ENCODE results near the gene TRIM54. TPM values are rescaled to one million over a fixed set of nuclear protein-coding genes. Genes with fewer than 3 reads are reported as not detected.

Gene TRIM54
- total and polyA plus RNA-seq, 4 donors: 0.03 TPM; not detected in 3

DNA sequence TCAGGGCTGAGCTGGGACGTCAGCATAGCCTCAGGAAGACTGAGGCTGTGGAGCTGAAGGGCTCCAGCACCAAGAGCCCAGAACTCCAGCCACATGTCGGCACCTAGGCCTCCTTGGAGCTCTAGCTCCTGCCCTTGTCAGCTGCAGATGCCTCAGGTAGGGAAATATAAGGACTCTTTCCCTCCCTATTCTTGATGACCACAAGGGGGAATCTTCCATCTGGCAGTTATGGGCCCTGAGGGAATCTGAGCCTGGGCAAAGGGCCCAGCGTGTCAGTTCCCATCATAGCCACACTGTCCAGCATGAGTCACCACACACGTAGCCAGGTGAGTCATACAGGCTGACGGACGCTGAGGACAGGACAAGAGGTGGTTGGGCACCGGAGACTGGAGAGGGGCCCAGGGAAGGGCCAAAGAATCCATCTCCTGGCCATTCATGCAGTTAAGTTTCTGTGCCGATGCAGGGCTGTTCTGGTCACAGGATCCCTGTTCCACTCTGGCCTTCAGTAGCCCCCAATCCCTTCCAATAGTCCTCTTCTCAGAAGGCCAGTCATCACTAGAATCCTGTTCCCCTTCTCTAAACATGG, 38.8 kb downstream of the TRIM54 start:
- Histone ChIP-seq H3K27ac (ENCODE audit: low read depth in 1 of 2, low read length in 2 of 2) (peak overlapping the region in 1 of 2 donors; percentile 4), H3K27me3 (ENCODE audit: control insufficient read depth in 4 of 4, insufficient read depth in 4 of 4, low read length in 3 of 4) (no peaks in the 10 kb centered on the region), H3K9ac (ENCODE audit: low read depth in 1 of 2, low read length in 2 of 2) (no peak overlapping the region), H3K36me3 (ENCODE audit: control insufficient read depth in 4 of 4, insufficient read depth in 3 of 4, low read depth in 1 of 4, low read length in 3 of 4) (peaks cover 0 to 4% (median 2%) of the 10 kb centered on the region in 4 donors), H3K9me3 (ENCODE audit: control insufficient read depth in 4 of 4, low read length in 3 of 4) (no peaks in the 10 kb centered on the region), H3K4me3 (ENCODE audit: low read depth in 1 of 3, low read length in 3 of 3) (no peak overlapping the region), H3K4me1 (ENCODE audit: control insufficient read depth in 4 of 4, insufficient read depth in 4 of 4, low read length in 3 of 4) (peaks cover 5 to 22% (median 15%) of the 10 kb centered on the region in 4 donors)
- 49% methylated on average over 8 of the region's 8 CpGs for WGBS
- TF ChIP-seq, protein P1, sequence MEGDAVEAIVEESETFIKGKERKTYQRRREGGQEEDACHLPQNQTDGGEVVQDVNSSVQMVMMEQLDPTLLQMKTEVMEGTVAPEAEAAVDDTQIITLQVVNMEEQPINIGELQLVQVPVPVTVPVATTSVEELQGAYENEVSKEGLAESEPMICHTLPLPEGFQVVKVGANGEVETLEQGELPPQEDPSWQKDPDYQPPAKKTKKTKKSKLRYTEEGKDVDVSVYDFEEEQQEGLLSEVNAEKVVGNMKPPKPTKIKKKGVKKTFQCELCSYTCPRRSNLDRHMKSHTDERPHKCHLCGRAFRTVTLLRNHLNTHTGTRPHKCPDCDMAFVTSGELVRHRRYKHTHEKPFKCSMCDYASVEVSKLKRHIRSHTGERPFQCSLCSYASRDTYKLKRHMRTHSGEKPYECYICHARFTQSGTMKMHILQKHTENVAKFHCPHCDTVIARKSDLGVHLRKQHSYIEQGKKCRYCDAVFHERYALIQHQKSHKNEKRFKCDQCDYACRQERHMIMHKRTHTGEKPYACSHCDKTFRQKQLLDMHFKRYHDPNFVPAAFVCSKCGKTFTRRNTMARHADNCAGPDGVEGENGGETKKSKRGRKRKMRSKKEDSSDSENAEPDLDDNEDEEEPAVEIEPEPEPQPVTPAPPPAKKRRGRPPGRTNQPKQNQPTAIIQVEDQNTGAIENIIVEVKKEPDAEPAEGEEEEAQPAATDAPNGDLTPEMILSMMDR (IDR thresholded peaks at IDR 0.05; ENCODE audit: low read depth, low read length, missing input control): peak; percentile 66
- TF ChIP-seq YY1 (IDR thresholded peaks at IDR 0.05) (peak; percentile 71), RAD21 (IDR thresholded peaks at IDR 0.05) (peak; percentile 81 to 83), JUND (IDR thresholded peaks at IDR 0.05) (peak; percentile 100), FOXA2 (IDR thresholded peaks at IDR 0.05) (peak; percentile 18), RXRA (IDR thresholded peaks at IDR 0.05) (peak in 1 of 2 donors; percentile 65), FOXA1 (IDR thresholded peaks at IDR 0.05) (no peak), EGR1 (IDR thresholded peaks at IDR 0.05; ENCODE audit: low read depth in 2 of 2) (no peak), SP1 (IDR thresholded peaks at IDR 0.05) (peak; percentile 33), GABPA (IDR thresholded peaks at IDR 0.05 in 1 of 2, conservative IDR thresholded peaks at IDR 0.05 in 1 of 2) (peak in 1 of 2 donors; percentile 65), NR2F2 (IDR thresholded peaks at IDR 0.05) (no peak), HNF4A (conservative IDR thresholded peaks at IDR 0.05) (peak; percentile 26 to 67), TAF1 (conservative IDR thresholded peaks at IDR 0.05) (no peak), HNF4G (IDR thresholded peaks at IDR 0.05) (no peak)
- TF ChIP-seq, protein P2, sequence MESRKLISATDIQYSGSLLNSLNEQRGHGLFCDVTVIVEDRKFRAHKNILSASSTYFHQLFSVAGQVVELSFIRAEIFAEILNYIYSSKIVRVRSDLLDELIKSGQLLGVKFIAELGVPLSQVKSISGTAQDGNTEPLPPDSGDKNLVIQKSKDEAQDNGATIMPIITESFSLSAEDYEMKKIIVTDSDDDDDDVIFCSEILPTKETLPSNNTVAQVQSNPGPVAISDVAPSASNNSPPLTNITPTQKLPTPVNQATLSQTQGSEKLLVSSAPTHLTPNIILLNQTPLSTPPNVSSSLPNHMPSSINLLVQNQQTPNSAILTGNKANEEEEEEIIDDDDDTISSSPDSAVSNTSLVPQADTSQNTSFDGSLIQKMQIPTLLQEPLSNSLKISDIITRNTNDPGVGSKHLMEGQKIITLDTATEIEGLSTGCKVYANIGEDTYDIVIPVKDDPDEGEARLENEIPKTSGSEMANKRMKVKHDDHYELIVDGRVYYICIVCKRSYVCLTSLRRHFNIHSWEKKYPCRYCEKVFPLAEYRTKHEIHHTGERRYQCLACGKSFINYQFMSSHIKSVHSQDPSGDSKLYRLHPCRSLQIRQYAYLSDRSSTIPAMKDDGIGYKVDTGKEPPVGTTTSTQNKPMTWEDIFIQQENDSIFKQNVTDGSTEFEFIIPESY (IDR thresholded peaks at IDR 0.05): no peak
- TF ChIP-seq, protein P3, sequence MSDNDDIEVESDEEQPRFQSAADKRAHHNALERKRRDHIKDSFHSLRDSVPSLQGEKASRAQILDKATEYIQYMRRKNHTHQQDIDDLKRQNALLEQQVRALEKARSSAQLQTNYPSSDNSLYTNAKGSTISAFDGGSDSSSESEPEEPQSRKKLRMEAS (IDR thresholded peaks at IDR 0.05): peak; percentile 15
- TF ChIP-seq, protein P4, sequence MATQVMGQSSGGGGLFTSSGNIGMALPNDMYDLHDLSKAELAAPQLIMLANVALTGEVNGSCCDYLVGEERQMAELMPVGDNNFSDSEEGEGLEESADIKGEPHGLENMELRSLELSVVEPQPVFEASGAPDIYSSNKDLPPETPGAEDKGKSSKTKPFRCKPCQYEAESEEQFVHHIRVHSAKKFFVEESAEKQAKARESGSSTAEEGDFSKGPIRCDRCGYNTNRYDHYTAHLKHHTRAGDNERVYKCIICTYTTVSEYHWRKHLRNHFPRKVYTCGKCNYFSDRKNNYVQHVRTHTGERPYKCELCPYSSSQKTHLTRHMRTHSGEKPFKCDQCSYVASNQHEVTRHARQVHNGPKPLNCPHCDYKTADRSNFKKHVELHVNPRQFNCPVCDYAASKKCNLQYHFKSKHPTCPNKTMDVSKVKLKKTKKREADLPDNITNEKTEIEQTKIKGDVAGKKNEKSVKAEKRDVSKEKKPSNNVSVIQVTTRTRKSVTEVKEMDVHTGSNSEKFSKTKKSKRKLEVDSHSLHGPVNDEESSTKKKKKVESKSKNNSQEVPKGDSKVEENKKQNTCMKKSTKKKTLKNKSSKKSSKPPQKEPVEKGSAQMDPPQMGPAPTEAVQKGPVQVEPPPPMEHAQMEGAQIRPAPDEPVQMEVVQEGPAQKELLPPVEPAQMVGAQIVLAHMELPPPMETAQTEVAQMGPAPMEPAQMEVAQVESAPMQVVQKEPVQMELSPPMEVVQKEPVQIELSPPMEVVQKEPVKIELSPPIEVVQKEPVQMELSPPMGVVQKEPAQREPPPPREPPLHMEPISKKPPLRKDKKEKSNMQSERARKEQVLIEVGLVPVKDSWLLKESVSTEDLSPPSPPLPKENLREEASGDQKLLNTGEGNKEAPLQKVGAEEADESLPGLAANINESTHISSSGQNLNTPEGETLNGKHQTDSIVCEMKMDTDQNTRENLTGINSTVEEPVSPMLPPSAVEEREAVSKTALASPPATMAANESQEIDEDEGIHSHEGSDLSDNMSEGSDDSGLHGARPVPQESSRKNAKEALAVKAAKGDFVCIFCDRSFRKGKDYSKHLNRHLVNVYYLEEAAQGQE (IDR thresholded peaks at IDR 0.05): no peak
- TF ChIP-seq, protein P5, sequence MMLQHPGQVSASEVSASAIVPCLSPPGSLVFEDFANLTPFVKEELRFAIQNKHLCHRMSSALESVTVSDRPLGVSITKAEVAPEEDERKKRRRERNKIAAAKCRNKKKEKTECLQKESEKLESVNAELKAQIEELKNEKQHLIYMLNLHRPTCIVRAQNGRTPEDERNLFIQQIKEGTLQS (IDR thresholded peaks at IDR 0.05): peak; percentile 99
- DNase-seq (ENCODE audit: low spot score): no peak
